GM10266 (cell line): Measurements from ENCODE around the gene LCP2.

Experiments
- DNase-seq: peaks from one replicate; pipeline ENCODE4 v3.0.0; 2012; ENCODE audit errors: extremely low spot score
- TF ChIP-seq, protein P1 (sequence below): IDR thresholded peaks from 2 replicates; pipeline ENCODE4 v1.5.1; 2012; ENCODE audit warnings: mild to moderate bottlenecking, low read depth; ENCODE audit not compliant: control insufficient read depth, insufficient read depth; ENCODE audit errors: missing control alignments

Gene LCP2

DNA sequence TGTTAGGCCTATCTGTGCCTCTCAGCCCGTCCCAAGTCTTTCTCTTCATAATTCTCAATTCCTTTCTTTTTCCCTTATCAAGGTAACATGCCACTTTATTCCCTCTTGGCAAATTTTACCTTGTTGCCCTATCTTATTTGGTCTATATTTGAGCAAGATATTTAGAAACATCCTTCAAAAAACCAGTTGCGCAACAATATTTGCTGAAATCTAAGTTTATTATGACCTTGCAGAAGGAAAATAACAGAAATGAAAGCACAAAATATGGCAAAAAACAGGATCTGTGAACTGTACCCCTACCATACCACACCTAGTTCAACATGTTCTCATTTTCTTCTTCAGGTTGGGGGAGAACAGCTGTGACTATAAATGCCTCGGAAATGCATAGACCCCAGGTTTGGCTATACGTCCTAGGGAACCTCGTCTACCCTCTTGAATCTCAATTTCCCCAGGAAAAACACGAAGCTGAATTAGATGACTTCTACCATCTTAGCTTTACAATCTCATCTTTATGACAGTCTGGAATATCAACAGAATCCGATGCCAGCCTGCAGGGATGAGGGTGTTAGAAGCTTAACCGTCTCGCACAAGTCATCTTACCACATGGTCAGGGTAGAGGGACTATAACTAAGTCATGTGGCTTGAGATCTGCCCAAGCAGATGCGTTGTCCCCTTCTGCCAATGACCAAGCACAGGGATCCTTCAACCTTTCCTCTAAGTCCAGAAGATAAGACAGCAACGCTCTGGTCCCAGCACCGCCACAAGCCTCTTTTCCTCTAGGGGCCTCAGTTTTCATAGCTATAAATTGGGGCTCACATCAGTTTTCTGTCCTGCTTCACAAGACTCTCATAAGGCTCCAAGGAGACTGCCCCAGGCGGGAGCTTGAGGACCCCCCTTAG, 1.3 kb downstream of the LCP2 start:
- no peak for DNase-seq

DNA sequence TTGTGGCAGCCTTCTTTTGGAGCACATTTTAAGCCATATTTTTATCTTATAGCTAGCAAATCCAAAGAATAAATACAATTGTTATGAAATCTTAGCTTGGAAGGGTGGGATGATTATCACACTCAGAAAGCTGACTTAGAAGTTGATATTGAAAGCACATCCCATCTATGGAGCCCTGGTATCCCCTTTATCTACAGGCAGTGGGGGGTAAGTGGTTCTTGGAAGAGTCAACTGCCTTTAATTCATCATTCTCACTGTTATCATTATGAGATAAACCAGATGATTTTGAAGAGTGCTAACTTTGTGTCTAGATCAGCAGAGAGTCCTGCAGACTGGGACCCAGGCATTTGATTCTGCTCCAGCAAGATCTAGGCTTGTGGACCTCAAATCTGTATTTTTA, 3.0 kb downstream of the LCP2 start:
- DNase-seq: no peak
- TF ChIP-seq, protein P1, sequence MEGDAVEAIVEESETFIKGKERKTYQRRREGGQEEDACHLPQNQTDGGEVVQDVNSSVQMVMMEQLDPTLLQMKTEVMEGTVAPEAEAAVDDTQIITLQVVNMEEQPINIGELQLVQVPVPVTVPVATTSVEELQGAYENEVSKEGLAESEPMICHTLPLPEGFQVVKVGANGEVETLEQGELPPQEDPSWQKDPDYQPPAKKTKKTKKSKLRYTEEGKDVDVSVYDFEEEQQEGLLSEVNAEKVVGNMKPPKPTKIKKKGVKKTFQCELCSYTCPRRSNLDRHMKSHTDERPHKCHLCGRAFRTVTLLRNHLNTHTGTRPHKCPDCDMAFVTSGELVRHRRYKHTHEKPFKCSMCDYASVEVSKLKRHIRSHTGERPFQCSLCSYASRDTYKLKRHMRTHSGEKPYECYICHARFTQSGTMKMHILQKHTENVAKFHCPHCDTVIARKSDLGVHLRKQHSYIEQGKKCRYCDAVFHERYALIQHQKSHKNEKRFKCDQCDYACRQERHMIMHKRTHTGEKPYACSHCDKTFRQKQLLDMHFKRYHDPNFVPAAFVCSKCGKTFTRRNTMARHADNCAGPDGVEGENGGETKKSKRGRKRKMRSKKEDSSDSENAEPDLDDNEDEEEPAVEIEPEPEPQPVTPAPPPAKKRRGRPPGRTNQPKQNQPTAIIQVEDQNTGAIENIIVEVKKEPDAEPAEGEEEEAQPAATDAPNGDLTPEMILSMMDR: no peak

More for the DNA sequence above, 1.3 kb downstream of the LCP2 start:
- TF ChIP-seq, protein P1: no peak

DNA sequence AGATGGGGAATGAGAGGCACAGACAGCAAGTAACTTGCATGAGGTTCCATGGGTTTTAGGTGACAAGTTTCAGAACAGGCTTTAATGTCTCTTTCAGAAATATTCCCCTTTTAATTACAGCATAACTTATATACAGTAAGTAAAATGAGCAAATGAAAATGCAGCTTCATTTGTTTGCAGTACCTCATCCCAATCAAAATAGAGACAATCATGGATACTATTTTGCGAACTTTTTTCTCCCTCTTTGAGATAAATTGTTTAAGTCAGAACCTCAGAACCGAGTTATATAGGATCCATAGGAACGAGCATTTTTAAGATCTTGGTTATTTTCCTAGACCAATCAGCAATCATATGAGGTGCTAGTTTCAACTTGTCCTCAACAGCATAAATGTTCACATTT, 3.5 kb downstream of the LCP2 start:
- TF ChIP-seq, protein P1: no peak
- no peak for DNase-seq

DNA sequence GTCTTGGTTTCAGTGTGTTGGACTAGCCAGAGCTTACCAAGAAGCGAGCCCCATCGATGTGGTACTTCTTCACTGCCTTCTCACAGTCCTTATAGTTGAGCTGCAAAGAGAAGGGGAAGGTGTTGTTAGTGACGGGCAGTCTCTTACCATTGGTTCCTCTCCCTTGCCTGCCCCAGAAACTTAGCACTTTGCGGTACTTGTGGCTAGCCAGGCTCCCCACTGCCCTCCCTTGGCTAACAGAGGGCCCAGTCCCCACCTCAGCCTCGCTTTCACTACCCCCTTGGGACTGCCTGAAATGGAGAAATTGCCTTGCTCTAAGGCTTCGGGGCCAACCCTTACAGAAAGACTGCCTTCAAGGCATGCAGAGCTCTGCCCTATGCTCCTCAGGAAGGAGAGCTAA, 4.3 kb downstream of the LCP2 start:
- TF ChIP-seq, protein P1: peak; percentile 24
- peak; percentile 64 for DNase-seq

DNA sequence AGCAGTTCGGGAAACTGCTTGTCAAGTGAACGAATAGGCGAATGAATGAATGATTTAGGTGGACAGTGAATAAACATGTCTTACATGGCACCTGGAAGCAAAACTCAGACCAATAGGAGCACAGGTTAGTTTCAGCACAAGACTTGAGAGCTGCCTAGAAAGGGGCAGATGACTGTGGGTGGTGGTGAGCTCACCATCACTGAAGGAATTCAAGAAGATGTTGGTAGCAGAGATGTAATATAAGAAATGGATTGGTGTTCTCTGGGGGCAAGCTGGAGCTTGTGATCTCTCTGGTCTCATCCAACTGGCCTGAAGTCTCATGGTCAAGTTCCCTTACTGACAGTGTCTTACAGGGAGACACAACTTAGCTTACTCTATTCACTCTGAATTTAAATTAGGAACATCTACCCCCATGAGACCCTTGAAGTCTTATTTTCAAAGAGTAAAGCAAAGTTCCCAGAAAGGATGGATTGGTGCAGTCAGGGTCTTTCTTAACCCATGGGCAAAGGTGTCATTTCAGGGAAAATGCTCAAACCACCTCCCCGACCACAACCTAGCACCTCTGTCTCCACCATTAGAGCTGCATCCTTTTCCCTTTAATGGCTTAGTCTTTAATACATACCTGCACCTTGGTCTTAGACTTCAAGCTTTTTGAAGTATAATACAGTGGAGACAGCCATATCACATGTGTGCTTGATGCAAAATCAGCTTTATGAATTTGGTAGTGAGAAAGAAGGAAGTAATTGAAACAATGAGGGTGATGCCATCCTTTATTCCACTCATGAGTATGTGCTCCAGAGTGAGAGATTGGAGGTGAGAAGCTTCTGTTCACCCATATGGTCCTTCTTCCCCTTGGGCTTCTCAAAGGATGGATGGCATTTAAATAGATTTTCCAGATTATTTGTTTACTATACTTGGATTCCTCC, 5.1 kb downstream of the LCP2 start:
- TF ChIP-seq, protein P1: no peak
- no peak for DNase-seq

DNA sequence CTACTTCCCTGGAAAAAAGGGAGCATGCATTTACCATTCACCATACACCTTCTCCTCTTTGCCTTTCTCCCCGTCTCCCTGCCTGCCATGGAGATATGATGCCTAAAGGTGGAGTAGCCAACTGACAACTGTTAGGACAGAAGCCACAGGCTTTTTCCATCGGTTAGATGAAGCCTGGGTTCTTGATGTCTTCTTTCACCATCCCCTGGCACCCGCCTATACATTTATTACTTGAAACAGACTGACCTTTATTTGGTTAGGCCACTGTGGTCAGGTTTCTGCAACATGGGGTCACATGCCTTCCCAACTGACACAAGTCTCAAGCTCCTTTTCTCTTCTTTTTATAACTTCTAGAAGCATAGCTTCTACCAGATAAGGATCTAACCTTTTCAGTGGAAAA, 7.1 kb downstream of the LCP2 start:
- no peak for DNase-seq
- TF ChIP-seq, protein P1: no peak

DNA sequence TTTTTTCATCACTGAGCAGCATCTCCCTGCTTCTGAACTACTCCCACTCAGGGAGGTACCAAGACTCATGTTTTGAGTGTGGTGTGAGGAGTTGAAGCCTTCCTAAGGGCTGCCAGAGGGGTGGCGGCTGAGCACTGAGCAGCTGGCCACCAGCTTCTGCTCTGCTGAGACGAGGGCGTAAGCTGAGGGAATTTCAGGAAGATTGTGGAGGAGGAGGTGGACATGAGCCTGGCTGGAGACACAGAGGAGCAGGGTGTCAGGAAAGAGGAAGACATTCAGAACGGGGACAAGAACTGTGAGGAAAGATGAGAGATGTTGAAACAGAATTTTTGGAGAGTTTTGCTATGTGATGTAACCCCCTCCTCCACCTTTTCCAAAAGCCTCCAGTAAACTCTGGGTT, 7.8 kb downstream of the LCP2 start:
- TF ChIP-seq, protein P1: no peak
- no peak for DNase-seq
